Measurements from ENCODE around the gene PREP. TPM values are rescaled to one million over a fixed set of nuclear protein-coding genes. Genes with fewer than 3 reads are reported as not detected.

The PREP gene
- total RNA-seq, 1 experiment from 2014 or later: 69.9 TPM

DNA sequence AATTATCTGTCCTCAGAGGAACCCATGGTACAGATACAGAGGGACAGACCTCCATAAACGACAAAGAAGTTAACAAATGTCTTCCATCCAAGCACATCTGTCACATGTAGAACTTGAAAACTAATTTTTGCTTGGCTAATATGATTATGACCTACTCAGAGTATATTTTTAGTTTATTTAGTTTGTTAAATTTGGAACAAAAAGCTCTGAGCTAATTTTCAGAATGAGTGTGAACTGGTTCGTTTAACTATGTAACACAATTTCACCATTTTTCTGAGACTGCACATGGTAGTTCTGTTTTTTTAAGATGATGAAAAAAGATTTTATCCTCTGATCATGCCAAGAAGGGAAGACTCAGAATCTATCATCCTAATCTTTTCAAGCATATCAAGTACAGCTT, 34.4 kb upstream of the PREP start:
- ChIA-PET POLR2A (no interaction called here), CTCF (no interaction called here)

DNA sequence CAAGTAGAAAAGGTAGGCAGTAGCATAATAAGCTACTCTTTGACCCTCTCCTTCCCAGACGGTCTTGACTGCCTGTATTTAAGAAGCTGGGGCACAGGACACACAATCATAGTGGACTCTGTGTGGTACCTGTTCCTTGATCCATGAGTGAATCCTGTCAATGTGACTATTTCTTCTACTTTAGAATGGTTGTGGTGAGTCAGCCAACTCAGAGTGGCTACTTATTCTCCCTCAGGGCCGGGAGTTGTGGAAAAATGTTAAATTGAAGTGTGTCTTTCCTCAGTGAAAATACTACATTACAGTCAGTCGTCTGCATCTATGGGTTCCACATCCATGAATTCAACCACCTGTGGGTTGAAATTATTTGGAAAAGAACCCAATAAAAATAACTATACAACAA, 30.8 kb upstream of the PREP start:
- H3K9me3 ChIP-seq: no peaks in the 10 kb centered on the region
- Mint-ChIP-seq H3K27me3 (ENCODE audit: insufficient read depth, unreplicated experiment) (no peaks in the 10 kb centered on the region), H3K9me3 (ENCODE audit: unreplicated experiment) (no peaks in the 10 kb centered on the region), H3K4me3 (ENCODE audit: unreplicated experiment) (no peak overlapping the region), H3K27ac (ENCODE audit: unreplicated experiment) (no peak overlapping the region), H3K36me3 (ENCODE audit: insufficient read depth, unreplicated experiment) (no peaks in the 10 kb centered on the region), H3K4me1 (ENCODE audit: low read depth, unreplicated experiment) (peaks cover 11% of the 10 kb centered on the region)
- intact Hi-C loops (cut with micrococcal nuclease; ENCODE audit: unreplicated experiment): loop anchor here (5.0 kb wide), 2 partner anchors 39 to 1014 kb away; no protein-coding TSS in a partner anchor
- no TSS peak for BruUV-seq (replicated peaks)
- DNase-seq: no peak
- no peaks in the 10 kb centered on the region for H3K27me3 ChIP-seq (replicated peaks; ENCODE audit: control insufficient read depth, insufficient read depth, low read length)
- peaks cover 17% of the 10 kb centered on the region for H3K4me1 ChIP-seq
- POLR2A ChIA-PET: no interaction called here
- H3K36me3 ChIP-seq (ENCODE audit: control insufficient read depth, insufficient read depth, low read length): no peaks in the 10 kb centered on the region
- no peak overlapping the region for H3K4me3 ChIP-seq (ENCODE audit: low read depth, low read length)
- CTCF ChIA-PET: no interaction called here
- TF ChIP-seq, protein P1, sequence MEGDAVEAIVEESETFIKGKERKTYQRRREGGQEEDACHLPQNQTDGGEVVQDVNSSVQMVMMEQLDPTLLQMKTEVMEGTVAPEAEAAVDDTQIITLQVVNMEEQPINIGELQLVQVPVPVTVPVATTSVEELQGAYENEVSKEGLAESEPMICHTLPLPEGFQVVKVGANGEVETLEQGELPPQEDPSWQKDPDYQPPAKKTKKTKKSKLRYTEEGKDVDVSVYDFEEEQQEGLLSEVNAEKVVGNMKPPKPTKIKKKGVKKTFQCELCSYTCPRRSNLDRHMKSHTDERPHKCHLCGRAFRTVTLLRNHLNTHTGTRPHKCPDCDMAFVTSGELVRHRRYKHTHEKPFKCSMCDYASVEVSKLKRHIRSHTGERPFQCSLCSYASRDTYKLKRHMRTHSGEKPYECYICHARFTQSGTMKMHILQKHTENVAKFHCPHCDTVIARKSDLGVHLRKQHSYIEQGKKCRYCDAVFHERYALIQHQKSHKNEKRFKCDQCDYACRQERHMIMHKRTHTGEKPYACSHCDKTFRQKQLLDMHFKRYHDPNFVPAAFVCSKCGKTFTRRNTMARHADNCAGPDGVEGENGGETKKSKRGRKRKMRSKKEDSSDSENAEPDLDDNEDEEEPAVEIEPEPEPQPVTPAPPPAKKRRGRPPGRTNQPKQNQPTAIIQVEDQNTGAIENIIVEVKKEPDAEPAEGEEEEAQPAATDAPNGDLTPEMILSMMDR (IDR thresholded peaks at IDR 0.05; ENCODE audit: insufficient read depth in 1 of 2, low read depth in 1 of 2, low read length in 1 of 2, severe bottlenecking in 1 of 2, unreplicated experiment in 1 of 2): no peak

More for the DNA sequence above, 34.4 kb upstream of the PREP start:
- no TSS peak for BruUV-seq (replicated peaks)
- H3K36me3 ChIP-seq (ENCODE audit: control insufficient read depth, insufficient read depth, low read length): no peaks in the 10 kb centered on the region
- Mint-ChIP-seq H3K9me3 (ENCODE audit: unreplicated experiment) (no peaks in the 10 kb centered on the region), H3K27me3 (ENCODE audit: insufficient read depth, unreplicated experiment) (no peaks in the 10 kb centered on the region), H3K36me3 (ENCODE audit: insufficient read depth, unreplicated experiment) (no peaks in the 10 kb centered on the region), H3K4me1 (ENCODE audit: low read depth, unreplicated experiment) (no peaks in the 10 kb centered on the region), H3K27ac (ENCODE audit: unreplicated experiment) (no peak overlapping the region), H3K4me3 (ENCODE audit: unreplicated experiment) (no peak overlapping the region)
- intact Hi-C loops (cut with micrococcal nuclease; ENCODE audit: unreplicated experiment): no loop called here
- H3K4me1 ChIP-seq: peaks cover 27% of the 10 kb centered on the region
- H3K27me3 ChIP-seq (replicated peaks; ENCODE audit: control insufficient read depth, insufficient read depth, low read length): no peaks in the 10 kb centered on the region
- no peak overlapping the region for H3K4me3 ChIP-seq (ENCODE audit: low read depth, low read length)
- no peak for DNase-seq
- no peaks in the 10 kb centered on the region for H3K9me3 ChIP-seq
- TF ChIP-seq, protein P1 (IDR thresholded peaks at IDR 0.05; ENCODE audit: insufficient read depth in 1 of 2, low read depth in 1 of 2, low read length in 1 of 2, severe bottlenecking in 1 of 2, unreplicated experiment in 1 of 2): no peak

DNA sequence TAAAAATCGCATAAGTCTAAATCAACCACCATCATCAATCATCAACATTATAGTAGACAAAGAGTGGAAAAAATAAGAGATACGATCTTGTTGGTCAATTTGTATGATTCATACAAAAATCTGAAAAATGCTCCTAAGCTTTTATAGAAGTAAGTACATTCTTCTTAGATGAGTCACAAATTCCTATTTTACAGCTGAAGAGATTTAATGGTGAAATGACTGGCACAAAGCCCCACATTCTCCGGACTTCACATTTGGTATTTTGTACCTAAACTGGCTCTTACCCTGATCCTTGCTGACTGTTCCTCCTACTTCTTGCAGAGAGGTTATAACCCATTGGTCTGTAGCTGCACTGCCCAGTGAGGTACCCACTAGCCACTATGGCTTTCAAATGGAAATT, 29.9 kb upstream of the PREP start:
- TF ChIP-seq, protein P1 (IDR thresholded peaks at IDR 0.05; ENCODE audit: insufficient read depth in 1 of 2, low read depth in 1 of 2, low read length in 1 of 2, severe bottlenecking in 1 of 2, unreplicated experiment in 1 of 2): no peak
- H3K4me1 ChIP-seq: peaks cover 26% of the 10 kb centered on the region
- peaks cover 17% of the 10 kb centered on the region for H3K4me1 Mint-ChIP-seq (ENCODE audit: low read depth, unreplicated experiment)
- CTCF ChIA-PET: interaction anchor here (0.6 kb wide), 1 partner anchor 344 kb away, joined by 3 read pairs; no protein-coding TSS in a partner anchor
- no peaks in the 10 kb centered on the region for H3K27me3 Mint-ChIP-seq (ENCODE audit: insufficient read depth, unreplicated experiment)
- no peak overlapping the region for H3K27ac Mint-ChIP-seq (ENCODE audit: unreplicated experiment)
- intact Hi-C loops (cut with micrococcal nuclease; ENCODE audit: unreplicated experiment): loop anchor here (5.0 kb wide), 2 partner anchors 40 to 1015 kb away; no protein-coding TSS in a partner anchor
- H3K4me3 ChIP-seq (ENCODE audit: low read depth, low read length): no peak overlapping the region
- no peaks in the 10 kb centered on the region for H3K27me3 ChIP-seq (replicated peaks; ENCODE audit: control insufficient read depth, insufficient read depth, low read length)
- no peak for DNase-seq
- no TSS peak for BruUV-seq (replicated peaks)
- POLR2A ChIA-PET: no interaction called here
- H3K9me3 ChIP-seq: no peaks in the 10 kb centered on the region
- H3K4me3 Mint-ChIP-seq (ENCODE audit: unreplicated experiment): no peak overlapping the region
- no peaks in the 10 kb centered on the region for H3K9me3 Mint-ChIP-seq (ENCODE audit: unreplicated experiment)
- no peaks in the 10 kb centered on the region for H3K36me3 ChIP-seq (ENCODE audit: control insufficient read depth, insufficient read depth, low read length)
- H3K36me3 Mint-ChIP-seq (ENCODE audit: insufficient read depth, unreplicated experiment): no peaks in the 10 kb centered on the region
